HG02970 (cell line): ENCODE measurements around the gene ACVR1B.

Experiments
- ATAC-seq: cut with Tn5 transposase; IDR thresholded peaks from one replicate; pipeline ENCODE4 v1.9.1; 2021; ENCODE audit warnings: mild to moderate bottlenecking, moderate library complexity, moderate number of reproducible peaks; ENCODE audit not compliant: unreplicated experiment, low FRiP score

Gene ACVR1B

GRCh38 chr12:52041035-52041434 lies 89.5 kb downstream of the ACVR1B start:
- ATAC-seq: no peak

- ATAC-seq: no peak
These were observed 90.2 kb downstream of the ACVR1B start for GRCh38 chr12:52041695-52042123.

GRCh38 chr12:52042706-52043385 lies 91.3 kb downstream of the ACVR1B start:
- ATAC-seq: no peak

GRCh38 chr12:52043386-52044212 lies 92.1 kb downstream of the ACVR1B start:
- ATAC-seq: no peak

GRCh38 chr12:52044292-52044983 lies 92.9 kb downstream of the ACVR1B start:
- ATAC-seq: no peak

GRCh38 chr12:52045794-52046199 lies 94.3 kb downstream of the ACVR1B start:
- no peak for ATAC-seq
